Esophagus muscularis mucosa (tissue), 3 donors: Measurements from ENCODE around the gene CCDC141.

ENCODE experiments used
- POLR2A ChIP-seq: fragments of 450-650 bp; IDR thresholded peaks from one replicate; pipeline ENCODE4 v1.6.1; 2017; ENCODE audit warnings: antibody characterized with exemption, moderate library complexity, mild to moderate bottlenecking, low read depth
- TF ChIP-seq, protein P1 (sequence below), 3 experiments: fragments of 200-600 bp in 2 of 3; fragments of 450-650 bp in 1 of 3; sonication (generic) in 2 of 3; IDR thresholded peaks; one replicate each; pipeline ENCODE4 v1.5.1; 2017 to 2019; ENCODE audit warnings: antibody characterized with exemption in 3 of 3, mild to moderate bottlenecking in 2 of 3, moderate library complexity in 1 of 3

DNA sequence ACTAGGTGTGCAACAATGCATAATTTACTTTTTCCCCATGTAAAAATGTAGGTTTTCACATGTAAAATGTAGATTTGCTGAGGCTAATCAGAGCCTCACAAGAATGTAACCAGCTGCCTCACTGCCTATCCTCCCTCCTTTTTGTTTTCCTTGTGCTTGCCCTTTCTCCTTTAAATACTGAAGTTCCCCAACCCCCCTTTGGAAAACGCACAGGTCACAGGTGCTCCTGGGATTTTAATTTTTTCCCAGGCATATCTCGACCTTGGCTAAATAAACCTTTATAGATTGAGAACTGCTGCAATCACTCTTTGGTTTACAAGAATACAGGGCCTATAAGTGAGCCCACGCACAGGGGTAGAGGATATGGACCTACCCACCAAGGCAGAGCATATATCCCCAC is 165.5 kb downstream of the CCDC141 start:
- TF ChIP-seq, protein P1, sequence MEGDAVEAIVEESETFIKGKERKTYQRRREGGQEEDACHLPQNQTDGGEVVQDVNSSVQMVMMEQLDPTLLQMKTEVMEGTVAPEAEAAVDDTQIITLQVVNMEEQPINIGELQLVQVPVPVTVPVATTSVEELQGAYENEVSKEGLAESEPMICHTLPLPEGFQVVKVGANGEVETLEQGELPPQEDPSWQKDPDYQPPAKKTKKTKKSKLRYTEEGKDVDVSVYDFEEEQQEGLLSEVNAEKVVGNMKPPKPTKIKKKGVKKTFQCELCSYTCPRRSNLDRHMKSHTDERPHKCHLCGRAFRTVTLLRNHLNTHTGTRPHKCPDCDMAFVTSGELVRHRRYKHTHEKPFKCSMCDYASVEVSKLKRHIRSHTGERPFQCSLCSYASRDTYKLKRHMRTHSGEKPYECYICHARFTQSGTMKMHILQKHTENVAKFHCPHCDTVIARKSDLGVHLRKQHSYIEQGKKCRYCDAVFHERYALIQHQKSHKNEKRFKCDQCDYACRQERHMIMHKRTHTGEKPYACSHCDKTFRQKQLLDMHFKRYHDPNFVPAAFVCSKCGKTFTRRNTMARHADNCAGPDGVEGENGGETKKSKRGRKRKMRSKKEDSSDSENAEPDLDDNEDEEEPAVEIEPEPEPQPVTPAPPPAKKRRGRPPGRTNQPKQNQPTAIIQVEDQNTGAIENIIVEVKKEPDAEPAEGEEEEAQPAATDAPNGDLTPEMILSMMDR (IDR thresholded peaks at IDR 0.05): no peak
- no peak for TF ChIP-seq POLR2A
